Left hindlimb (tissue), 1 donor: ENCODE data around the gene MED12.

Experiments used
- DNase-seq: peaks from one replicate; pipeline ENCODE4 v3.0.0-alpha.2; 2018

The MED12 gene

GRCh38 chrX:71118032-71118984, at the start of gene MED12:
Gene MED12, plus strand, starts transcription at chrX:71118596. Its CDS starts 159 bp downstream, at chrX:71118755.
- DNase-seq: peak; percentile 91

- no peak for DNase-seq
Observed at GRCh38 chrX:71070531-71070930, 47.9 kb upstream of the MED12 start.

DNA sequence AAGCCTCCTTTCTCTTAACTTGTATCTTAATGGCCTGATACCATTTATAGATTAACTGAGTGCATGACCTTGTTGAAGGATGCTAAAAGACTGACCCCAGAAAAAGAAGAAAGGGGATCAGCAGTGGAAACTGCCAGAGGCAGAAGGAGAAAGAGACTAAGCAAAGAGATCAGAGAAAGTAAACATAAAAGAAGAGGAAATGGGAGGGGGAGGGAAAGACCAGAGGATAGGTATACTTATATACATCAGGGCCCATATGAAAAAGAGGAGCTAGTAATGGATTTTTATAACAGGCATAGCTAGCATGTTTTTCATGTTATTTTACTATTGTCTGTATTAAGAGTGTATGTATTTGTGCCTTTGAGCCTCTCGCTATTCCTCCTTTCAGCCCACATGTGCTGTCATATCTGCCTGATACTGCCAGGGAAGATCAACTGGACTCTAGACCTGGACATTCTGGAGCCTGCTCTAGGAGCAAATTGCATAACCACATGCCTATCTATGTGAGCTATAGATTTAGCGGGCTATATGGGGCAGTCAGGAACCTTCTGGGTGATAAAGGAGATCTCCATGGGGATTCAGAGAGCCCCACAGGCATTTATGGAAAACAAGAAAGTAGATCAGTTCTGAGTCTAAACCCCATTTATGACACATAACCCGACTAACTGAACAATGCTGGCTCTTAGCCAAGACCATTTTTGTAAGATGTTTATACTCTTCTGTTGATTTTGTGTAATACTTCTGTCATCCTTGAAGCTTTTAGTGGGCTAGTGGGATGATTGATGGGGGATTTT, 36.9 kb upstream of the MED12 start:
- no peak for DNase-seq

- no peak for DNase-seq
Observed at GRCh38 chrX:71082124-71082647, 36.2 kb upstream of the MED12 start.

DNA sequence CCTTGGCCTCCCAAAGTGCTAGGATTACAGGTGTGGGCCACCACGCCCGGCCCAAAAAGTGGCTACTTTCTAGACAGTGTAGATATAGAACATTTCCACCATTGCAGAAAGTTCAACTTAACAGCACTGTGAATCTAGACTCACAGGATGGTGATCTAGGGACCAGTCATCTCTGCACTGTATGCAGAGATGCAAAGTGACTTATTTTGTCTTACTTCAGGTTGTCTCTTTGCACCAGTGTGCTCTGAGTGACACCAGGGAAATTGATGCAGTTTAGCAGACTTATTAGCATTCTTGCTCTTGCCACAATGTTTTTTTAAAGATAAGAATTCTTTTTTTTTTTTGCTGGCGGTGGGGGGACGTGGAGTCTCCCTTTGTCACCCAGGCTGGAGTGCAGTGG, 35.6 kb upstream of the MED12 start:
- no peak for DNase-seq

- DNase-seq: no peak
Observed at GRCh38 chrX:71085900-71086299, 32.5 kb upstream of the MED12 start.

GRCh38 chrX:71091263-71091662, 27.1 kb upstream of the MED12 start:
- no peak for DNase-seq

DNA sequence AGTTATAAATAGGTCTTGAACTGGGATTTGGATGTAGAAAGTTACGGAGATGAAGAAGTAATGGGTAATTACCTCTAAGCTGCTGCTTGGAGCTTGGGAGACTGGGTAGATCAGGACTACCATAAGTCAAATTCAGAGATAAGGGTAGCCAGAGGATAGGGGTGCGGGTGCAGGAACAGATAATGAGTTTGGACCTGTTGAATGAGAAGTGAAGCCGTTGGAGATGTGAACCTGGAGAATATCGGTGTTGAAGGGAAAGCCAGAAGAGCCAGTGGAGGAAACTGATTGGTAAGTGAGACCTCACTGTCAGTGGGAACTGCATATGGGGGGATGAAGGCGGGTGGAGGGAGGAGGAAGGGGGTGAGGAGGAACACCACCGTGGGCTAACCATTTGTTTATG, 23.4 kb upstream of the MED12 start:
- no peak for DNase-seq

DNA sequence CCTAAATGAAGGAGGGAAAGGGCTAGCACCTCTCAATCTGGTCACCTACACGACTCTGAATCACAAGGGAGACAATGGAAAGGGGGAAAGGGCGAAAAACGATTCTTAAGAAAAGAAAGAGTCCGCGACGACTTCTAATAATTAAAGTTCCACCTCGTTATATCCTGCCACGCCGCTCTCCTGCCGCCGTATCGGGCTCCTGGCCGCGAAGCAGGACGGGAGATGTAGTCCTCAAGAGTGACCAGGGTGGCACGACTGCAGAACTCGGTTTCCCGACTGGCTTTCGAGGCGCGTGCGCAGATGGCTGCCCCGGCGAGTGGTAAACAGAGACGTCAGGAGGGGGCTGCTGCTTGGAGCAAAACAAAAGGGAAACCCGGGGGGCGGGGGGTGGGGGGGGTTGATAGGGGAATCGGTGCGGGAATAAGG, 22.8 kb upstream of the MED12 start, which contains the start of gene FOXO4:
Gene FOXO4, plus strand, starts transcription at position 297 of the 426 bp plus-strand sequence. CDS start 678 bp downstream, outside the sequence.
- peak; percentile 92 for DNase-seq

GRCh38 chrX:71095981-71096759, 22.2 kb upstream of the MED12 start:
- no peak for DNase-seq

DNA sequence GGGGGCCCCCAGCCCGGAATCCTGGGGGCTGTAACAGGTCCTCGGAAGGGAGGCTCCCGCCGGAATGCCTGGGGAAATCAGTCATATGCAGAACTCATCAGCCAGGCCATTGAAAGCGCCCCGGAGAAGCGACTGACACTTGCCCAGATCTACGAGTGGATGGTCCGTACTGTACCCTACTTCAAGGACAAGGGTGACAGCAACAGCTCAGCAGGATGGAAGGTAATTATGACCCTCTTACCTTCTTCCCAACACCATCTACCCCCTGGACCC, 21.7 kb upstream of the MED12 start:
- no peak for DNase-seq

DNA sequence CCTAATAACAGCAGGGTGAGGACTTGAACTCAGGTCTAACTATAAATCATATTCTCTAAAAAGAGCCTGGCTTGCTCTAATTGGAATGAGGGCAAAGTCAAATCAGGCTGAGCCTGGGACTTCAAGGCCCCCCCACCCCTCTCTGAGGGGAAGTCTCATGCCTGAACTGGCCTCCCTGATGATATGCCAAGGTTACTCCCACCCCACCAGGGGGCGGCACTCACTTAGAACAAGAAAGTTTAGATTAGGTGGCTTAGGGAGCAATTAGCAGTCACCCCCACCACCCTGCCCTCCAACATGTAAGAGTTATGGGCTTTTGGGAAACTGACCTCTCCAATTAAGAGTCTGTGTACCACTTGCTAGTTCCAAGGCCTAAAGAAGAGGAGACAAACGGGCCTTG, 20.1 kb upstream of the MED12 start:
- DNase-seq: peak; percentile 37

GRCh38 chrX:71098951-71099506, 19.4 kb upstream of the MED12 start:
- DNase-seq: no peak

GRCh38 chrX:71099736-71100135, 18.7 kb upstream of the MED12 start:
- no peak for DNase-seq

DNA sequence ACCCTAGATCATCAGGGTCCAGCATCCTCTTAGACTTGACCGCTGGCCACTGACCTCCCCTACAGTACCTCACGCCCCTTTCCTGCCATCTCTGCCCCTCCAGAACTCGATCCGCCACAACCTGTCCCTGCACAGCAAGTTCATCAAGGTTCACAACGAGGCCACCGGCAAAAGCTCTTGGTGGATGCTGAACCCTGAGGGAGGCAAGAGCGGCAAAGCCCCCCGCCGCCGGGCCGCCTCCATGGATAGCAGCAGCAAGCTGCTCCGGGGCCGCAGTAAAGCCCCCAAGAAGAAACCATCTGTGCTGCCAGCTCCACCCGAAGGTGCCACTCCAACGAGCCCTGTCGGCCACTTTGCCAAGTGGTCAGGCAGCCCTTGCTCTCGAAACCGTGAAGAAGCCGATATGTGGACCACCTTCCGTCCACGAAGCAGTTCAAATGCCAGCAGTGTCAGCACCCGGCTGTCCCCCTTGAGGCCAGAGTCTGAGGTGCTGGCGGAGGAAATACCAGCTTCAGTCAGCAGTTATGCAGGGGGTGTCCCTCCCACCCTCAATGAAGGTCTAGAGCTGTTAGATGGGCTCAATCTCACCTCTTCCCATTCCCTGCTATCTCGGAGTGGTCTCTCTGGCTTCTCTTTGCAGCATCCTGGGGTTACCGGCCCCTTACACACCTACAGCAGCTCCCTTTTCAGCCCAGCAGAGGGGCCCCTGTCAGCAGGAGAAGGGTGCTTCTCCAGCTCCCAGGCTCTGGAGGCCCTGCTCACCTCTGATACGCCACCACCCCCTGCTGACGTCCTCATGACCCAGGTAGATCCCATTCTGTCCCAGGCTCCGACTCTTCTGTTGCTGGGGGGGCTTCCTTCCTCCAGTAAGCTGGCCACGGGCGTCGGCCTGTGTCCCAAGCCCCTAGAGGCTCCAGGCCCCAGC, 17.6 kb upstream of the MED12 start:
- DNase-seq: no peak

DNA sequence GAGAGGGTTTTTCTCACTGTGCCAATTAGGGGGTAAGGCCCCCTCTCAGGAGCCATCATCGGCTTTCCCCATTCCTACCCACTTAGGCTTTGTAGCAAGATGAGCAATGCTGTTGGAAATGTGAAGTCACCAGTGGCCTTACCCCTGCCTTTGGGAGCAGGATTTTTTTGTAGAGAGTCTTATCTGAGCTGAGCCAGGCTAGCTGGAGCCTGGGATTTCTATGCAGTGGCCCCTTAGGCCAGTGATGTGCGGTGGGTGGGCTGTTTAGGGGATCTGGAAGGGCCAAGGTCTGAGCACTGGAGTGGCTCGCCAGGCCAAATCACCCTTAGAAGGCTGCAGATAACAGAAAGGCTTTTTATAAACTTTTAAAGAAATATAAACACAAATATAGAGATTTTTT, 16.1 kb upstream of the MED12 start:
- DNase-seq: no peak

DNA sequence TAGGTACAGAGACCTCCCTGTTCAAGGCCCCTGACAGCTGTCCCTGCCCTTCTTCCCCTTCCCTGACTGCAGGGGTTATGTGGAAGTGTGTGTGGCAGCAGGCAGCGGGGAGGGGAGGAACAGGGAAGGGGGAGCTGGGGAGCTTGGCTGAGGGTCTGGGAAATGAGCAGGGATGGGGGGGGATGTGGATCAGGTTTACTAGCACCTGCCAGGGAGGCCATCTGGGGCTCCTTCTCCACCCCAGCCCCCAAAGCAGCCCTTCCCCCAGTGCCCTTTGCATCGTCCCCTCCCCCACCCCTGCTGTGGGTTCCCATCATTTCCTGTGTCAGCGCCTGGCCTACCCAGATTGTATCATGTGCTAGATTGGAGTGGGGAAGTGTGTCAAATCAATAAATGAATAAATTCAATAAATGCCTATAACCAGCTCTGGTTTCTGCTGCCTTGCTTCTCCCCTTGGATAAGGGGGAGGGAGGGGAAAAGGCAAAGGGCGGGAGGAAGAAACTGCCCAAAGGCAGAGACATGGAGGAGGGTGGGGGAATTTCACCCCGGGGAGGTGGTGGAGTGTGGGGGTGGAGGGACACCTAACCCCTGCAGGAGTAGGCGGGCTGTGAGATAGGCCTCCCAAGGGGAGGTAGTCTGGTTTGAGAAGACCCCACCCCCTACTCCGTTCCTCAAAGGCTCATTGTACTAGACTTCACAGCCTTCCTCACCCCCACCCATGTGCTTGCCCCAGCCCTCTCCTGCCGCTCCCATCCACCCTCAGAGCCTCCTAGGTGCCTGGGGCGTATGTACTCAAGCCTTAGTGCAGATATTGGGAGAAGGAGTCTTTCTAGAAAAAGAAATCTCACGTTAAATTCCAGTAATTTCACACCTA, 15.0 kb upstream of the MED12 start:
- DNase-seq: peak; percentile 61

DNA sequence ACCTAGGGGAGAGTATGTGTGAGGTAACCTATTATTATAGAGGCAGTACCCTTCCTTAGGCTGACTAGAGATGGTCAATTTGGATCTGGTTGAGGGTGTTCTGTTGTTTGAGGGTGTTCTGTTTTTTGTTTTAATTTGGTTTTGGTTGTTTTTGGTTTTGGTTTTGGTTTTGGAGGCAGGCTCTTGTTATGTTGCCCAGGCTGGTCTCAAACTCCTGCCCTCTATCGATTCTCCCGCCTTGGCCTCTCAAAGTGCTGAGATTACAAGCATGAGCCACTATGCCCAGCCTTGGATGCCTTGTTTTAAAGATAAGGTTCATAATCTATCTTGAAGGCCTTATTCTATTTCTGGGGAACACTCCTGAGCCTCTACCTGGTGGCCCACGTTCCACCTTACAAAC, 12.8 kb upstream of the MED12 start:
- no peak for DNase-seq

GRCh38 chrX:71106427-71106826, 12.0 kb upstream of the MED12 start, which contains the start of gene CXorf65:
Gene CXorf65, minus strand, starts transcription at chrX:71106740. Its CDS starts 184 bp downstream, at chrX:71106556.
- no peak for DNase-seq

GRCh38 chrX:71107245-71107644, 11.2 kb upstream of the MED12 start:
- DNase-seq: no peak
